ENCODE data around the gene MEFV. TPM values are rescaled to one million over a fixed set of nuclear protein-coding genes. Genes with fewer than 3 reads are reported as not detected.
"Not testable (repeated sequence)": the region's sequence is repeated elsewhere in the genome, so short reads cannot be mapped to it uniquely, and the experiment has no call there.

MEFV gene
- total RNA-seq, 2 experiments from 2014 or later, result 0.08 to 0.12 TPM

DNA sequence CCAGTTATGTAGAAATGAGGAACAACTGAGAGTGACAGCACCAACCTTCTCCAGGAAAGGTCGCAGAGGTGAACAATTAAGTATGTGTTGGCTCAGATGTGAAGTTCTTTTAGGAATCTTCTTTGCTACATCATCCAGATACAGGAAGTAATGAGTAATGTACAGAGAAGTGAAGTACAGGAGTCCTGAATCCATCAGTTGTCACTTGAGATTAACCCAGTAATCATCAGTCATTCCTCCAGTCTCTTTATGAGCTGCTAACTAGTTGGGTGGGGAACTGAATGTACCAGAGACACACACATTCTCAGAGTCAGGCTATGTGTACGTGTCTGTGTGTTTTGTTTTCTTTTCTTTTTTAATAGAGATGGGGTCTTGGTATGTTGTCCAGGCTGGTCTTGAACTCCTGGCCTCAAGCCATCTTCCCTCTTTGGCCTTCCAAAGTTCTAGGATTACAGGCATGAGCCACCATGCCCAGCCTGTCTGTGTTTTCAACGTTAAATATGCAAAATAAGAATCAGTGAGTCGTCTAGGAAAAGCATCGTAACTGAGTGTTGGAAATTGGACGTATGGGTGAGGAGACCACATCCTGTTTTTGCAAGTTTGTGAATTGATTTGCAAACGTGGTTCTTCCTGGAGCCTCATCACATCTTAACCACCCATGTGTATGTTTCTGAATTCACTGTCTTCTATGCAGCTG is 41.4 kb downstream of the MEFV start:
- H3K4me3 Mint-ChIP-seq, result peak overlapping the region; percentile 47
- DNase-seq, result peak; percentile 28
- no peaks in the 10 kb centered on the region for H3K27me3 Mint-ChIP-seq
- H3K4me1 Mint-ChIP-seq, result peaks cover 34% of the 10 kb centered on the region
- H3K9me3 Mint-ChIP-seq, result peaks cover 31% of the 10 kb centered on the region
- peaks cover 30% of the 10 kb centered on the region for H3K36me3 Mint-ChIP-seq
- peak overlapping the region; percentile 96 for H3K27ac Mint-ChIP-seq

GRCh38 chr16:3212567-3212966 is 43.9 kb downstream of the MEFV start:
- H3K36me3 Mint-ChIP-seq, result peaks cover 30% of the 10 kb centered on the region
- peaks cover 27% of the 10 kb centered on the region for H3K9me3 Mint-ChIP-seq
- peaks cover 32% of the 10 kb centered on the region for H3K4me1 Mint-ChIP-seq
- H3K27ac Mint-ChIP-seq, result no peak overlapping the region
- H3K4me3 Mint-ChIP-seq, result no peak overlapping the region
- no peaks in the 10 kb centered on the region for H3K27me3 Mint-ChIP-seq
- no peak for DNase-seq

DNA sequence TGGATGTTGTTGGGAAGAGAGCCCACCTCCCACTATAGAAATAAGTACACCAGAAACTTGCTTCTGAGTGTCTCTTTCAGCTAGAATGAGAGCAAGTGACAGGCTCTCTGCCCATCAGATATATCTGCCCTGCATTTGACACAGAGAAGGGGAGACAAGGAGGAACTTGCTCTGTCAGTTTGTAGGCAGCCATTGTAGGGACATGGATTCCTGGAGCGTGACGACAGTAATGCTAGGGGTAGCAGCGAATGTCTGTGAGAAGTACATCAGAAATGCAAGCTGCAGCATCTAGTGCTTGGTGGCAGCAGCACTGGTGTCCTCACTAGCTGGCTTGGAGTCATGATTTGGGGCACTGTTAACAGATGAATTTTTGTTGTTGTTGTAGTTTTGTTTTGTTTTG is 44.4 kb downstream of the MEFV start:
- DNase-seq, result no peak
- Mint-ChIP-seq H3K36me3 (peaks cover 29% of the 10 kb centered on the region), H3K4me1 (peaks cover 30% of the 10 kb centered on the region), H3K27ac (no peak overlapping the region), H3K4me3 (no peak overlapping the region), H3K27me3 (no peaks in the 10 kb centered on the region), H3K9me3 (peaks cover 26% of the 10 kb centered on the region)

- no peak overlapping the region for H3K27ac Mint-ChIP-seq
- H3K9me3 Mint-ChIP-seq, result peaks cover 11% of the 10 kb centered on the region
- DNase-seq, result no peak
- H3K27me3 Mint-ChIP-seq, result no peaks in the 10 kb centered on the region
- peaks cover 10% of the 10 kb centered on the region for H3K36me3 Mint-ChIP-seq
- H3K4me3 Mint-ChIP-seq, result no peak overlapping the region
- peaks cover 2% of the 10 kb centered on the region for H3K4me1 Mint-ChIP-seq
These were observed 49.1 kb downstream of the MEFV start for GRCh38 chr16:3207086-3207953.

DNA sequence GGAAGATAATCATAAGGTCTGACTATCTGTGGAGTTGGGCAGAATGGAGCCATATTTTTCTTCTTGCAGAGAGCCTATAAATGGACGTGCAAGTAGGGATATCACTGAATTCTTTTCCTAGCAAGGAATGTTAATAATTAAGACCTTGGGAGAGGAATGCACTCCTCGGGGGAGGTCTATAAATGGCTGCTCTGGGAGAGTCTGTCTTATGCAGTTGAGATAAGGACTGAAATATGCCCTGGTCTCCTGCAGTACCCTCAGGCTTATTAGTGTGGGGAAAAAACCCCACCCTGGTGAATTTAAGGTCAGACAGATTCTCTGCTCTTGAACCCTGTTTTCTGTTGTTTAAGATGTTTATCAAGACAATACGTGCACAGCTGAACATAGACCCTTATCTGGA is 50.5 kb downstream of the MEFV start:
- DNase-seq, H3K4me1 Mint-ChIP-seq, H3K27ac Mint-ChIP-seq, H3K27me3 Mint-ChIP-seq, H3K4me3 Mint-ChIP-seq, H3K36me3 Mint-ChIP-seq: not testable (repeated sequence)
- peaks cover 11% of the 10 kb centered on the region for H3K9me3 Mint-ChIP-seq

DNA sequence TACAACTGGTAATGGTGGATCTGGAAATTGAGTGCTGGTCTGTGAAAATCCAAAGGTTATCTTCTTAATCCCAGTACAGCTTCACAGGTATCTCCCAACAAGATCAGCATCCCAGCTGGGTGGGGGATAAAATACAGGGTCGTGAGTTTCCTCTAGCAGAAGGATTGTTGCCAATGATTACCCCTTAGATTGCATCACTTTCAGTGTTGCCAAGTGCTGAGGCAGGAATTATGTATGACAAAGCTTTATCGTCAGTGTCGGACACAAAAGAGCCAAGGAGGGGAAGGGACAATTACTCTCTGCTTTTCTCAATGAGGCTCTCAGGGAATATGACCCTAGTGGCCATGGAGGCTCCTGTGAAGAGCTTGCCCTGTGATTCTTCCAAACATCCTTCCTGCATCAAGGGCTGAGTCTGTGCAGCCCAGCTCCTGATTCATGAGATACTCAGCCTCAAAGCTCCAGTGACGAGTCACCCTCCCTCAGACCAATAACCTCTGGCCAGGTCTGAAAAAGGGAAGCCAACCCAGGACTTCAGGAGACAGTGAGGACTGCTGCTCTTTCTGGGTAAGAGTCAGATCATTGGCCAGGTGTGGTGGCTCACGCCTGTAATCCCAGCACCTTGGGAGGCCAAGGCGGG is 53.4 kb downstream of the MEFV start:
- peaks cover 7% of the 10 kb centered on the region for H3K36me3 Mint-ChIP-seq
- DNase-seq, result no peak
- peaks cover 11% of the 10 kb centered on the region for H3K9me3 Mint-ChIP-seq
- no peak overlapping the region for H3K4me3 Mint-ChIP-seq
- H3K27ac Mint-ChIP-seq, result no peak overlapping the region
- no peaks in the 10 kb centered on the region for H3K4me1 Mint-ChIP-seq
- peaks cover 3% of the 10 kb centered on the region for H3K27me3 Mint-ChIP-seq

GRCh38 chr16:3198334-3199072 is 57.9 kb downstream of the MEFV start:
- no peaks in the 10 kb centered on the region for H3K4me1 Mint-ChIP-seq
- no peak for DNase-seq
- H3K27me3 Mint-ChIP-seq, result peaks cover 33% of the 10 kb centered on the region
- no peaks in the 10 kb centered on the region for H3K36me3 Mint-ChIP-seq
- H3K27ac Mint-ChIP-seq, result no peak overlapping the region
- no peak overlapping the region for H3K4me3 Mint-ChIP-seq
- no peaks in the 10 kb centered on the region for H3K9me3 Mint-ChIP-seq

DNA sequence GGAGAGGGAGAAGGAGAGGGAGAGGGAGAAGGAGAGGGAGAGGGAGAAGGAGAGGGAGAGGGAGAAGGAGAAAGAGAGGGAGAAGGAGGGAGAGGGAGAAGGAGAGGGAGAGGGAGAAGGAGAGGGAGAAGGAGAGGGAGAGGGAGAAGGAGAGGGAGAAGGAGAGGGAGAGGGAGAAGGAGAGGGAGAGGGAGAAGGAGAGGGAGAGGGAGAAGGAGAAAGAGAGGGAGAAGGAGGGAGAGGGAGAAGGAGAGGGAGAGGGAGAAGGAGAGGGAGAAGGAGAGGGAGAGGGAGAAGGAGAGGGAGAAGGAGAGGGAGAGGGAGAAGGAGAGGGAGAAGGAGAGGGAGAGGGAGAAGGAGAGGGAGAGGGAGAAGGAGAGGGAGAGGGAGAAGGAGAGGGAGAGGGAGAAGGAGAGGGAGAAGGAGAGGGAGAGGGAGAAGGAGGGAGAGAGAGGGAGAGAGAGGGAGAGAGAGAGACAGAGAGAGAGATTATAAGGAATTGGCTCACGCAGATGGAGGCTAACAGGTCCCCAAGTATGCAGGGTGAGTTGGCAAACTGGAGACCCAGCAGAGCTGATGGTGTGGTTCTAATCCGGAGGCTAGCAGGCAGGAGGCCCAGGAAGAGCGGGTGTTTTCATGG is 58.6 kb downstream of the MEFV start:
- H3K27ac Mint-ChIP-seq, H3K36me3 Mint-ChIP-seq, DNase-seq, H3K9me3 Mint-ChIP-seq, H3K4me1 Mint-ChIP-seq, H3K4me3 Mint-ChIP-seq: not testable (repeated sequence)
- peaks cover 40% of the 10 kb centered on the region for H3K27me3 Mint-ChIP-seq

DNA sequence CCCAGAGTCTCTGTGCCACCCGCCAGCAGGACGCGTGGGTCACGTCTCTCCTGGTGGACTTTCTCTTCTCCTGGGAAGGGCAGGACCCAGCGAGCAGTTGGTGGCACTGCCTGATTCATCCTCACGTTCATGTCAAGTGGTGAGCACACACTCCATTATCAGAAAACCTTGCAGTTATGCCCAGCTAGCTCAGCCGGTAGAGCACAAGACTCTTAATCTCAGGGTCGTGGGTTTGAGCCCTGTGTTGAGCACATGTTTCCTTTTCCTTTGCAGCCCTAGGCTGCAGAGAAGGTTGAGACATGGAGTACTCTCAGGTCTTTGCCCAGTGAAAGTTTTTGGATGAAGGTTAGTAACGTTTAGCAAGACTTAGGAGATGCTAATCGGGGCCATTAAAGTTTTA is 60.5 kb downstream of the MEFV start:
- Mint-ChIP-seq H3K36me3 (no peaks in the 10 kb centered on the region), H3K27me3 (peaks cover 57% of the 10 kb centered on the region), H3K4me1 (peaks cover 9% of the 10 kb centered on the region), H3K4me3 (no peak overlapping the region), H3K9me3 (no peaks in the 10 kb centered on the region), H3K27ac (no peak overlapping the region)
- no peak for DNase-seq

GRCh38 chr16:3194792-3195191 is 61.6 kb downstream of the MEFV start:
- Mint-ChIP-seq H3K27ac (no peak overlapping the region), H3K9me3 (no peaks in the 10 kb centered on the region), H3K36me3 (no peaks in the 10 kb centered on the region), H3K27me3 (peaks cover 66% of the 10 kb centered on the region), H3K4me3 (no peak overlapping the region), H3K4me1 (peaks cover 20% of the 10 kb centered on the region)
- DNase-seq, result no peak

DNA sequence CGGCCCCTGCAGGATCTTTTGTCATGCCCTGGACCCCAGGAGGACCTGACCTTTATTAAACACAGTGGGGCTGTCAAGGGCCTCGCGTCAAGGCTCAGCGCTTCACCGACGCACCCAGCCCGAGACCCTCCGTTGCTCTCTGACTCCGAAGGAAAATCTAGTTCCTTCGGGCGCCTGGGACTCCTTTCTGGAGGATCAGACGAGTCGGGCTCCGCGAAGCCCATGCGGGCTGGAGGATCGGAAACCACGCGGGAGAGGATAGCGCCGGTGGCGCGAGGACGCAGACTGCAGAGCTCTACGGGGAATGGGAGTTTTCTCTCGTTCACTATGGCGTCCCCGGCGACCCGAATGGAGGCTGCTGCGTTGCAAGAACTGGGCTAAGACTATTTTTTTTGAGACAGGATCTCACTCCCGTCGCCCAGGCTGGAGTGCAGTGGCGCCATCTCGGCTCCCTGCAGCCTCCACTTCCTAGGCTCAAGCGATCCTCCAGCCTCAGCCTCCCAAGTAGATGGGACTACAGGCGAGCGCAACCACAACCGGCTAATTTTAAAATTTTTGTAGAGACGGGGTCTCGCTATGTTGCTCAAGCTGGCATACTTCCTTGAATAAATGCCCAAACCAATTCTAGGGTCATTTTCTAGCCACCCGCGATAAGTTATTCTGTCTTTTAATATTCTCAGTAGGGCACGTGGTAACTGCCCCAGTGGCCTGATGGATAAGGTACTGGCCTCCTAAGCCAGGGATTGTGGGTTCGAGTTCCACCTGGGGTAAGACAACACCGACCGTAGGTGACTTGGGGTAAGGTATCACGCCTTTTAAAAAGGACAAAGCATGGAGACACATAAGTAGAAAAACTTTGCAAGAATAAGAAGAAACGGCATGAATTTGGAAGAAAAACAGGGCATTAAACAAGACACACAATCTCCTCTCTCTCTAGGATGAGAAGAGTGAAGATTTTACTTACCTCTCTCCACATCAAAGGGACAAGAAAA is 62.9 kb downstream of the MEFV start:
- Mint-ChIP-seq H3K36me3 (no peaks in the 10 kb centered on the region), H3K9me3 (no peaks in the 10 kb centered on the region), H3K4me1 (peaks cover 30% of the 10 kb centered on the region), H3K4me3 (no peak overlapping the region), H3K27ac (no peak overlapping the region), H3K27me3 (peaks cover 75% of the 10 kb centered on the region)
- no peak for DNase-seq

GRCh38 chr16:3192476-3193019 is 63.9 kb downstream of the MEFV start:
- H3K27ac Mint-ChIP-seq, result no peak overlapping the region
- peaks cover 84% of the 10 kb centered on the region for H3K27me3 Mint-ChIP-seq
- no peaks in the 10 kb centered on the region for H3K9me3 Mint-ChIP-seq
- H3K36me3 Mint-ChIP-seq, result no peaks in the 10 kb centered on the region
- H3K4me3 Mint-ChIP-seq, result no peak overlapping the region
- no peak for DNase-seq
- H3K4me1 Mint-ChIP-seq, result peaks cover 37% of the 10 kb centered on the region
